ENCODE results near the gene SARDH. TPM values are rescaled to one million over a fixed set of nuclear protein-coding genes. Genes with fewer than 3 reads are reported as not detected.
"Not testable (repeated sequence)": the region's sequence is repeated elsewhere in the genome, so short reads cannot be mapped to it uniquely, and the experiment has no call there.

Gene SARDH
- total RNA-seq, 1 donor from 2014 or later, result 12.9 TPM

DNA sequence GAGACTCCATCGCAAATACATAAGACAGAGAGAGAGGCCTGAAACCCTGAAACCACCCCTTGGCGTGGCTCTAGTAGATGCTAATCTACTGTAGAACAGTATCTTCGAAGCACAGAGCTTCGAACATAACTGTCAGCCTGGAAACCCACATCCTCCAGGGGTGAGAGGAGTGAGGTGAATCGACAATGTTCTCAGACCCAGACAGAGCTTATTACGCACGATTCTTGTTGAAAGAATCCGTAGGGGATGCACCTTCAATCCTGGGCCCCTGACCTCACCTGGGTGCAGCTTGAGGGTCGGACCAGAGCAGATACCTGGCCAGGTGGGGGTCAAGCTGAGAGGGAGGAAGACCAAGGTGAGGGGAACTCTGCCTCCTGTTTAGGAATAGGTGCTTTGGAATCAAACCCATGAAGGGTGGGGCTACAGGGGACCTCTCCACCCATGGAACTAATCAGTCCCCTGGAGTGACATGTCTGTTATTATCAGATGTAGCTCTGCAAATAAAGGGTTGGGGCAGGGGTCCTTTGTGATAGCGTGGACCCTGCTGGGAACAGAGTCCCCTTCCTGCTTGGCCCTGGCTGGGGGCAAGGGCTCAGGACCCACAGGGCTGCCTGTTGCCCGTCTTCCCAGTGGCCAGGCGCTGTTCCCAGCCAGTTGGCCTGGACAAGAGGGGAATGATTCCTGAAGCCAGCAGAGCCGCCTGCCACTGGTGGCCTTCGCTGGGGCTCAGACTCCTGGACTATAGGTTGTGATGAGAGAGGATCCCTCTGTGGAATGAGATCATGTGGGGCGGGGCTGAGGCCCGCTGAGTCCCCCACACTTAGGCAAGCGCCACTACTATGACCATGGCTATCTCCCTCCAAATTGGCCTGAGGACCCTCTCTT lies 60.8 kb downstream of the SARDH start:
- Mint-ChIP-seq H3K9me3 (no peaks in the 10 kb centered on the region), H3K36me3 (no peaks in the 10 kb centered on the region), H3K4me1 (peaks cover 7% of the 10 kb centered on the region), H3K27ac (no peak overlapping the region), H3K4me3 (no peak overlapping the region), H3K27me3 (ENCODE audit: low read depth) (no peaks in the 10 kb centered on the region)
- TF ChIP-seq CTCF (IDR thresholded peaks at IDR 0.05; ENCODE audit: unreplicated experiment), result no peak
- no peak for DNase-seq (ENCODE audit: low spot score in 2 of 2, unreplicated experiment in 2 of 2)

GRCh38 chr9:133676450-133676849 lies 61.7 kb downstream of the SARDH start:
- no peak for DNase-seq (ENCODE audit: low spot score in 2 of 2, unreplicated experiment in 2 of 2)
- peak overlapping the region; percentile 1 for H3K27ac Mint-ChIP-seq
- H3K4me3 Mint-ChIP-seq, result no peak overlapping the region
- no peaks in the 10 kb centered on the region for H3K9me3 Mint-ChIP-seq
- H3K36me3 Mint-ChIP-seq, result no peaks in the 10 kb centered on the region
- TF ChIP-seq CTCF (IDR thresholded peaks at IDR 0.05; ENCODE audit: unreplicated experiment), result no peak
- H3K27me3 Mint-ChIP-seq (ENCODE audit: low read depth), result no peaks in the 10 kb centered on the region
- peaks cover 7% of the 10 kb centered on the region for H3K4me1 Mint-ChIP-seq

- H3K4me3 Mint-ChIP-seq; H3K9me3 Mint-ChIP-seq; H3K36me3 Mint-ChIP-seq; DNase-seq (ENCODE audit: low spot score in 2 of 2, unreplicated experiment in 2 of 2); H3K4me1 Mint-ChIP-seq; H3K27ac Mint-ChIP-seq; H3K27me3 Mint-ChIP-seq (ENCODE audit: low read depth): not testable (repeated sequence)
These were observed 62.4 kb downstream of the SARDH start for GRCh38 chr9:133675796-133676195.

- H3K27ac Mint-ChIP-seq, result no peak overlapping the region
- no peaks in the 10 kb centered on the region for H3K36me3 Mint-ChIP-seq
- DNase-seq (ENCODE audit: low spot score in 2 of 2, unreplicated experiment in 2 of 2), result no peak
- no peaks in the 10 kb centered on the region for H3K27me3 Mint-ChIP-seq (ENCODE audit: low read depth)
- TF ChIP-seq CTCF (IDR thresholded peaks at IDR 0.05; ENCODE audit: unreplicated experiment), result no peak
- no peaks in the 10 kb centered on the region for H3K9me3 Mint-ChIP-seq
- H3K4me1 Mint-ChIP-seq, result peaks cover 7% of the 10 kb centered on the region
- no peak overlapping the region for H3K4me3 Mint-ChIP-seq
These were observed 64.1 kb downstream of the SARDH start for GRCh38 chr9:133674091-133674490.

GRCh38 chr9:133673258-133673655 lies 64.9 kb downstream of the SARDH start:
- no peaks in the 10 kb centered on the region for H3K27me3 Mint-ChIP-seq (ENCODE audit: low read depth)
- no peaks in the 10 kb centered on the region for H3K36me3 Mint-ChIP-seq
- peaks cover 6% of the 10 kb centered on the region for H3K4me1 Mint-ChIP-seq
- no peaks in the 10 kb centered on the region for H3K9me3 Mint-ChIP-seq
- DNase-seq (ENCODE audit: low spot score in 2 of 2, unreplicated experiment in 2 of 2), result no peak
- no peak overlapping the region for H3K27ac Mint-ChIP-seq
- no peak overlapping the region for H3K4me3 Mint-ChIP-seq
- no peak for TF ChIP-seq CTCF (IDR thresholded peaks at IDR 0.05; ENCODE audit: unreplicated experiment)

GRCh38 chr9:133672503-133673257 lies 65.5 kb downstream of the SARDH start:
- no peak for DNase-seq (ENCODE audit: low spot score in 2 of 2, unreplicated experiment in 2 of 2)
- H3K9me3 Mint-ChIP-seq, result no peaks in the 10 kb centered on the region
- no peak overlapping the region for H3K27ac Mint-ChIP-seq
- H3K27me3 Mint-ChIP-seq (ENCODE audit: low read depth), result no peaks in the 10 kb centered on the region
- H3K4me3 Mint-ChIP-seq, result no peak overlapping the region
- no peaks in the 10 kb centered on the region for H3K36me3 Mint-ChIP-seq
- H3K4me1 Mint-ChIP-seq, result peaks cover 6% of the 10 kb centered on the region
- no peak for TF ChIP-seq CTCF (IDR thresholded peaks at IDR 0.05; ENCODE audit: unreplicated experiment)

Measured in mesothelial cell of epicardium (in vitro differentiated cells).